Neural progenitor cell (in vitro differentiated cells): Measurements from ENCODE around the gene CDH2.

ENCODE experiments used
- EZH2 ChIP-seq: fragments of 200-600 bp; sonication (generic); IDR thresholded peaks from 2 replicates; pipeline ENCODE4 v1.6.1; 2017; ENCODE audit warnings: antibody characterized with exemption, mild to moderate bottlenecking, moderate library complexity
- EZH2phosphoT487 ChIP-seq: fragments of 200-600 bp; sonication (generic); IDR thresholded peaks from 2 replicates; pipeline ENCODE4 v1.6.1; 2017; ENCODE audit warnings: antibody characterized with exemption
- TF ChIP-seq, protein P1 (sequence below): fragments of 200-600 bp; sonication (generic); IDR thresholded peaks from 2 replicates; pipeline ENCODE4 v1.5.1; 2017; ENCODE audit warnings: antibody characterized with exemption, mild to moderate bottlenecking

DNA sequence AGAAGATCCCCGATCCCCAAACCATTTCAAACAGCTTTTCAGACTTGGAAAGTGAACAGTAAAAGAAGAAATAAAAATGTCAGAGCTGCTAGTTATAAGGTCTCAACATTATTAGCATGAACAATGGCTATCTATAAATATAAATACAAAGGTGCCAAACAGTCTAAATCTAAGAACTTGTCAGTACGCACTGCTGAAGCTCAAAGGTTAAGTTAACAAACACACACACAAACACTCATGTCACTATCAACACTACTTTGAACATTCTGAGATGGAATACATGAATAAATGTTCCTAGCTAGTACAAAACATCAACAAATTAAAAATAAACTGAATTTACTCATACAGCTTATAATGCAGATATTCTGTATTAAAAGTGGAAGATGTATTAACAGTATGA, 108.7 kb downstream of the CDH2 start:
- TF ChIP-seq, protein P1, sequence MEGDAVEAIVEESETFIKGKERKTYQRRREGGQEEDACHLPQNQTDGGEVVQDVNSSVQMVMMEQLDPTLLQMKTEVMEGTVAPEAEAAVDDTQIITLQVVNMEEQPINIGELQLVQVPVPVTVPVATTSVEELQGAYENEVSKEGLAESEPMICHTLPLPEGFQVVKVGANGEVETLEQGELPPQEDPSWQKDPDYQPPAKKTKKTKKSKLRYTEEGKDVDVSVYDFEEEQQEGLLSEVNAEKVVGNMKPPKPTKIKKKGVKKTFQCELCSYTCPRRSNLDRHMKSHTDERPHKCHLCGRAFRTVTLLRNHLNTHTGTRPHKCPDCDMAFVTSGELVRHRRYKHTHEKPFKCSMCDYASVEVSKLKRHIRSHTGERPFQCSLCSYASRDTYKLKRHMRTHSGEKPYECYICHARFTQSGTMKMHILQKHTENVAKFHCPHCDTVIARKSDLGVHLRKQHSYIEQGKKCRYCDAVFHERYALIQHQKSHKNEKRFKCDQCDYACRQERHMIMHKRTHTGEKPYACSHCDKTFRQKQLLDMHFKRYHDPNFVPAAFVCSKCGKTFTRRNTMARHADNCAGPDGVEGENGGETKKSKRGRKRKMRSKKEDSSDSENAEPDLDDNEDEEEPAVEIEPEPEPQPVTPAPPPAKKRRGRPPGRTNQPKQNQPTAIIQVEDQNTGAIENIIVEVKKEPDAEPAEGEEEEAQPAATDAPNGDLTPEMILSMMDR = no peak
- TF ChIP-seq EZH2 (no peak), EZH2phosphoT487 (no peak)
